ENCODE results near the gene KRT73. TPM values are rescaled to one million over a fixed set of nuclear protein-coding genes. Genes with fewer than 3 reads are reported as not detected.

The KRT73 gene
- total RNA-seq, 4 donors from 2014 or later, result not detected

GRCh38 chr12:52636592-52637258 lies 18.4 kb upstream of the KRT73 start:
- peaks cover 7% of the 10 kb centered on the region for H3K27me3 ChIP-seq
- DNase-seq, result no peak
- H3K4me3 ChIP-seq, result no peak overlapping the region
- intact Hi-C loops (cut with DNase I; ENCODE audit: low total_unique reads) (no loop called here), in situ Hi-C loops (cut with MboI; ENCODE audit: low pct_ligation_motif_present in 1 of 4, low pct_unique_long_range_greater_than_20kb in 1 of 4, low sequenced_read_pairs in 3 of 4) (no loop called here)
- TF ChIP-seq POLR2A (IDR thresholded peaks at IDR 0.05) (no peak), EP300 (IDR thresholded peaks at IDR 0.05; ENCODE audit: low read depth) (no peak), CTCF (IDR thresholded peaks at IDR 0.05) (no peak), POLR2AphosphoS5 (IDR thresholded peaks at IDR 0.05) (no peak)
- H3K9me3 ChIP-seq, result no peaks in the 10 kb centered on the region
- WGBS, 2 donors (ENCODE audit: low coverage in 1 of 2), result 65 to 76% methylated on average over 4 to 5 of the region's 5 CpGs
- H3K27ac ChIP-seq, result no peak overlapping the region
- H3K36me3 ChIP-seq, result no peaks in the 10 kb centered on the region
- no peaks in the 10 kb centered on the region for H3K4me1 ChIP-seq

- 72 to 81% methylated on average over 5 to 6 of the region's 6 CpGs for WGBS, 2 donors (ENCODE audit: low coverage in 1 of 2)
- in situ Hi-C loops (cut with MboI; ENCODE audit: low pct_ligation_motif_present in 1 of 4, low pct_unique_long_range_greater_than_20kb in 1 of 4, low sequenced_read_pairs in 3 of 4), result no loop called here
These were observed 17.8 kb upstream of the KRT73 start for GRCh38 chr12:52636189-52636588.

GRCh38 chr12:52634266-52635056 lies 16.1 kb upstream of the KRT73 start:
- no peaks in the 10 kb centered on the region for H3K9me3 ChIP-seq
- intact Hi-C loops (cut with DNase I; ENCODE audit: low total_unique reads), result no loop called here
- WGBS, 2 donors (ENCODE audit: low coverage in 1 of 2), result 29 to 50% methylated on average over 1 to 7 of the region's 7 CpGs
- H3K27me3 ChIP-seq, result peaks cover 5% of the 10 kb centered on the region
- TF ChIP-seq POLR2A (IDR thresholded peaks at IDR 0.05) (no peak), CTCF (IDR thresholded peaks at IDR 0.05) (no peak), POLR2AphosphoS5 (IDR thresholded peaks at IDR 0.05) (no peak), EP300 (IDR thresholded peaks at IDR 0.05; ENCODE audit: low read depth) (no peak)
- H3K36me3 ChIP-seq, result no peaks in the 10 kb centered on the region
- no peak overlapping the region for H3K27ac ChIP-seq
- in situ Hi-C loops (cut with MboI; ENCODE audit: low pct_ligation_motif_present in 1 of 4, low pct_unique_long_range_greater_than_20kb in 1 of 4, low sequenced_read_pairs in 3 of 4), result no loop called here
- DNase-seq, result no peak
- H3K4me1 ChIP-seq, result no peaks in the 10 kb centered on the region
- no peak overlapping the region for H3K4me3 ChIP-seq

More at GRCh38 chr12:52636189-52636588, 17.8 kb upstream of the KRT73 start:
- TF ChIP-seq POLR2A (IDR thresholded peaks at IDR 0.05) (no peak), EP300 (IDR thresholded peaks at IDR 0.05; ENCODE audit: low read depth) (no peak), CTCF (IDR thresholded peaks at IDR 0.05) (no peak)
- Histone ChIP-seq H3K27ac (no peak overlapping the region), H3K4me3 (no peak overlapping the region), H3K27me3 (peaks cover 7% of the 10 kb centered on the region), H3K9me3 (no peaks in the 10 kb centered on the region), H3K36me3 (no peaks in the 10 kb centered on the region), H3K4me1 (no peaks in the 10 kb centered on the region)
- intact Hi-C loops (cut with DNase I; ENCODE audit: low total_unique reads), result no loop called here
- DNase-seq, result no peak

- Histone ChIP-seq H3K4me1 (no peaks in the 10 kb centered on the region), H3K36me3 (no peaks in the 10 kb centered on the region), H3K4me3 (no peak overlapping the region), H3K27ac (no peak overlapping the region), H3K27me3 (no peaks in the 10 kb centered on the region), H3K9me3 (no peaks in the 10 kb centered on the region)
- 37 to 62% methylated on average over 2 to 4 of the region's 4 CpGs for WGBS, 2 donors (ENCODE audit: low coverage in 1 of 2)
- no peak for TF ChIP-seq POLR2AphosphoS5 (IDR thresholded peaks at IDR 0.05)
- no peak for TF ChIP-seq EP300 (IDR thresholded peaks at IDR 0.05; ENCODE audit: low read depth)
- TF ChIP-seq POLR2A (IDR thresholded peaks at IDR 0.05), result no peak
- no peak for TF ChIP-seq CTCF (IDR thresholded peaks at IDR 0.05)
- in situ Hi-C loops (cut with MboI; ENCODE audit: low pct_ligation_motif_present in 1 of 4, low pct_unique_long_range_greater_than_20kb in 1 of 4, low sequenced_read_pairs in 3 of 4) (no loop called here), intact Hi-C loops (cut with DNase I; ENCODE audit: low total_unique reads) (no loop called here)
- DNase-seq, result no peak
These were observed 15.0 kb upstream of the KRT73 start for GRCh38 chr12:52633383-52633782.

Measured in transverse colon (tissue), 4 donors.